Heart left ventricle (tissue), 16 donors: Measurements from ENCODE around the gene FLVCR1. TPM values are rescaled to one million over a fixed set of nuclear protein-coding genes. Genes with fewer than 3 reads are reported as not detected.

Experiments
- ATAC-seq, 4 donors: fragments of 200-7000 bp; cut with Tn5 transposase; one replicate each; pipeline ENCODE4 v1.9.1; 2020 to 2022; ENCODE audit warnings: moderate library complexity in 4 of 4, mild to moderate bottlenecking in 3 of 4, moderate number of reproducible peaks in 1 of 4
- DNase-seq, 5 donors: peaks; one replicate each; pipeline ENCODE4 v3.0.0-alpha.2; 2020
- H3K27ac ChIP-seq, 12 donors: fragments of 200-600 bp; sonication (generic) in 4 of 12; one replicate each; pipeline versions ENCODE4 v1.5.0 to v1.8.0; 2016 to 2022; ENCODE audit warnings: mild to moderate bottlenecking in 2 of 12
- H3K27me3 ChIP-seq, 9 donors: fragments of 200-600 bp; sonication (generic) in 2 of 9; one replicate each; pipeline versions ENCODE4 v1.5.1 to v1.8.0; 2016 to 2022; ENCODE audit warnings: mild to moderate bottlenecking in 3 of 9
- H3K36me3 ChIP-seq, 9 donors: fragments of 200-600 bp; sonication (generic) in 2 of 9; one replicate each; pipeline versions ENCODE4 v1.5.0 to v1.8.0; 2018 to 2022; ENCODE audit warnings: mild to moderate bottlenecking in 2 of 9
- H3K4me1 ChIP-seq, 12 donors: fragments of 200-600 bp; sonication (generic) in 4 of 12; one replicate each; pipeline versions ENCODE4 v1.5.0 to v1.8.0; 2016 to 2022; ENCODE audit warnings: mild to moderate bottlenecking in 3 of 12
- H3K4me3 ChIP-seq, 12 donors: fragments of 200-600 bp; sonication (generic) in 4 of 12; one replicate each; pipeline versions ENCODE4 v1.5.0 to v1.8.0; 2017 to 2022; ENCODE audit warnings: mild to moderate bottlenecking in 9 of 12, moderate library complexity in 4 of 12
- H3K9me3 ChIP-seq, 12 donors: fragments of 200-600 bp; sonication (generic) in 4 of 12; one replicate each; pipeline versions ENCODE4 v1.5.0 to v1.8.0; 2016 to 2022; ENCODE audit warnings: mild to moderate bottlenecking in 1 of 12
- POLR2A ChIP-seq, 2 donors: fragments of 450-650 bp; IDR thresholded peaks; one replicate each; pipeline ENCODE4 v1.6.1; 2017; ENCODE audit warnings: antibody characterized with exemption in 2 of 2, mild to moderate bottlenecking in 2 of 2, moderate library complexity in 2 of 2
- WGBS, 4 donors: extraction: QIAGEN DNeasy Blood & Tissue Kit in 2 of 4; methylation state at CpG; one replicate each; pipeline versions ENCODE4 v1.1.5 to v1.1.7; 2013 to 2018; 5-methylcytosine and 5-hydroxymethylcytosine counted together
- intact Hi-C, 10 donors: fragments of 100-400 bp; cut with DNase I; formaldehyde crosslinking; loops; one replicate each; pipeline versions ENCODE4 v1.11.1 to v1.14.2; 2022
- polyA plus RNA-seq, 2 donors: library from polyadenylated mRNA; stranded (reverse); fragments of 200-250 nt; gene quantifications; one replicate each; pipeline ENCODE4 v1.2.3, GENCODE V29; 2013
- total RNA-seq, 9 donors: library from RNA; depleted of rRNA in 2 of 9; stranded (reverse); fragments of >200 nt in 2 of 9; fragmentation: NEBNext Ultra II Directional in 3 of 9; extraction: Animal tissue kit (Norgen Biotek cat#: 25700) in 3 of 9; gene quantifications; one replicate each; pipeline versions ENCODE4 v1.1.0 to v1.2.4, GENCODE V29; 2016 to 2023
- TF ChIP-seq, protein P1 (sequence below), 12 donors: fragments of 200-600 bp; sonication (generic) in 4 of 12; IDR thresholded peaks; one replicate each; pipeline versions ENCODE4 v1.5.0 to v1.8.0; 2018 to 2022; ENCODE audit warnings: antibody characterized with exemption in 12 of 12, mild to moderate bottlenecking in 5 of 12
- donor health status: ischemic (EF 13 %, LVEDD 7.1; RV severe dilation, severe dysfunction).
- donor health status: healthy with polysubstance abuse.
- donor health status: DM: no; HTN: yes; CAD: no.
- donor health status: DM: no; HTN: no; CAD: no.
- donor health status: ischemic (EF 25% LVEDD 6.9; RV normal size, moderate dysfunction).
- donor health status: ischemic (EF 25% LVEDD 5.7; RV mildly dilated, moderate dysfunction).
- donor health status: healthy.
- donor health status: DM: yes; HTN: yes; CAD: no.
- donor health status: ischemic (EF 35%, LVEDD 5.7; RV mildly dilated, moderate dysfunction).
- donor health status: nonischemic (EF 11% LVEDD 7.7; RV severe dilation, severe dysfunction).
- donor health status: DM: yes; HTN: yes; CAD: no.
- donor health status: PGD.
- donor health status: ischemic (EF 29% LVEDD 5.4; RV normal size, mild dysfunction).
- donor health status: nonischemic (EF 23%, LVEDD 6.1; RV moderate dilation, normal function).

FLVCR1 gene
- total and polyA plus RNA-seq, 11 donors: 0.44 to 3.0 (median 2.4) TPM

DNA sequence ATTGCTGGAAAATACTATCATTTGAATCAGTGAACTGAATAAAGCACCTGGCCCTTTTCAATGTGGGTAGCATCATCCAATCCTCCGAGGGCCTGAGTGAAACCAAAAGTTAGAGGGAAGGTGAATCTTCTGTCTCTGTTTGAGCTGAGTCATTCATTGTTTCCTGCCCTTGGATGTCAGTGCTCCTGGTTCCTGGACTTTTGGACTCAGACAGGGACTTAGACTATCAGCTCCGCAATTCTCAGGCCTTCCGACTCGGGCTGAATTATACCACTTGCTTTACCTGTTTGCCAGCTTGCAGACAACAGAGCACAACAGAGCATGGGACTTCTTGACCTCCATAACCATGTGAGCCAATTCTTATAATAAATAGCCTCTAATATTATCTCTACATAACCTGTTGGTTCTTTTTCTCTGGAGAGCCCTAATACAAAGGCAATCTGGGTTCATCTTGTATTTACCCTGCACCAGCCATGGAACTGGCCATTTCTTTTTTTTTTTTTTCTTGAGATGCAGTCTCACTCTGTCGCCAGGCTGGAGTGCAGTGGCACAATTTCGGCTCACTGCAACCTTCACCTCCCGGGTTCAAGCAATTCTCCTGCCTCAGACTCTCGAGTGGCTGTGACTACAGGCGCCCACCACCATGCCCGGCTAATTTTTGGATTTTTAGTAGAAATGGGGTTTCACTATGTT, 73.1 kb downstream of the FLVCR1 start:
- TF ChIP-seq, protein P1, sequence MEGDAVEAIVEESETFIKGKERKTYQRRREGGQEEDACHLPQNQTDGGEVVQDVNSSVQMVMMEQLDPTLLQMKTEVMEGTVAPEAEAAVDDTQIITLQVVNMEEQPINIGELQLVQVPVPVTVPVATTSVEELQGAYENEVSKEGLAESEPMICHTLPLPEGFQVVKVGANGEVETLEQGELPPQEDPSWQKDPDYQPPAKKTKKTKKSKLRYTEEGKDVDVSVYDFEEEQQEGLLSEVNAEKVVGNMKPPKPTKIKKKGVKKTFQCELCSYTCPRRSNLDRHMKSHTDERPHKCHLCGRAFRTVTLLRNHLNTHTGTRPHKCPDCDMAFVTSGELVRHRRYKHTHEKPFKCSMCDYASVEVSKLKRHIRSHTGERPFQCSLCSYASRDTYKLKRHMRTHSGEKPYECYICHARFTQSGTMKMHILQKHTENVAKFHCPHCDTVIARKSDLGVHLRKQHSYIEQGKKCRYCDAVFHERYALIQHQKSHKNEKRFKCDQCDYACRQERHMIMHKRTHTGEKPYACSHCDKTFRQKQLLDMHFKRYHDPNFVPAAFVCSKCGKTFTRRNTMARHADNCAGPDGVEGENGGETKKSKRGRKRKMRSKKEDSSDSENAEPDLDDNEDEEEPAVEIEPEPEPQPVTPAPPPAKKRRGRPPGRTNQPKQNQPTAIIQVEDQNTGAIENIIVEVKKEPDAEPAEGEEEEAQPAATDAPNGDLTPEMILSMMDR (IDR thresholded peaks at IDR 0.05): no peak
- no peak for TF ChIP-seq POLR2A (IDR thresholded peaks at IDR 0.05)
- Histone ChIP-seq H3K9me3 (peaks cover 0 to 9% (median 0%) of the 10 kb centered on the region in 12 donors), H3K36me3 (no peaks in the 10 kb centered on the region), H3K27me3 (no peaks in the 10 kb centered on the region), H3K4me3 (no peak overlapping the region), H3K27ac (no peak overlapping the region), H3K4me1 (no peaks in the 10 kb centered on the region)
- DNase-seq: no peak
- intact Hi-C loops: no loop called here
- WGBS, 4 donors: 80 to 84% (median 83%) methylated on average over 10 of the region's 10 CpGs
- no peak for ATAC-seq

DNA sequence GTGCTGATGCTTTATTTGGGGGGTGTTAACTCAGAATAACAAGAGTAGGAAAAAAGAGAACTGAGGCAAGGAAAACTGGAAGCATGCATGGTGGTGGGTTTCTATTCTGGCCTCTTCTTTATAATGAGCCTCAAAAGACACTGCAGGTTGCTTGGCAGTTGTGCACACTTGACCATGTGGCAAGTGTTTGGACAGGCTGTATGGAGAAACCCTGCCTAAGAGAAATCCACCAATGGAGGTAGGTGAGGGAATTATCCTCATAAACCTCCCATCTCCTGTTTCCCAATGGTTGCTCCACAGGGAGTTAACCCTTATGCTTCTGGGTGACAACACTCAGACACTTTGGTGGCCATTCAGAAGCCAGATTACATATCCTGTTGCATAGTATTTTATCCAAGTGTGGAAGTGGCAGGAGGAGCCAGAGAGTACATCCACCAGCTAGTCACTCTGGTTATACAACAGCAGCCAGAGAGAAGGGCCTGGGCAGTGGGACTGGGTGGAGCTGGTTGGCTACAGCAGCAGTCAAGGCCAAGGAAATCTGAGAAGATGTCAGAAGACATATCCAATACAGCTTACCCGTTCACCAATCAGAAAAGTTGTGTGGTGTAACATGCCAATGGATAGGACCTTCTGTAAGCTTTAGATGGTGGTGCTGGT, 75.9 kb downstream of the FLVCR1 start:
- intact Hi-C loops: no loop called here
- no peaks in the 10 kb centered on the region for H3K4me1 ChIP-seq
- no peak overlapping the region for H3K4me3 ChIP-seq
- H3K27ac ChIP-seq: no peak overlapping the region
- TF ChIP-seq, protein P1 (IDR thresholded peaks at IDR 0.05): no peak
- no peak for TF ChIP-seq POLR2A (IDR thresholded peaks at IDR 0.05)
- 92 to 95% (median 93%) methylated on average over 1 of the region's 1 CpG for WGBS, 4 donors
- H3K36me3 ChIP-seq: no peaks in the 10 kb centered on the region
- H3K27me3 ChIP-seq: no peaks in the 10 kb centered on the region
- no peak for DNase-seq
- ATAC-seq: no peak
- peaks cover 0 to under 1% (median 0%) of the 10 kb centered on the region in 12 donors for H3K9me3 ChIP-seq

DNA sequence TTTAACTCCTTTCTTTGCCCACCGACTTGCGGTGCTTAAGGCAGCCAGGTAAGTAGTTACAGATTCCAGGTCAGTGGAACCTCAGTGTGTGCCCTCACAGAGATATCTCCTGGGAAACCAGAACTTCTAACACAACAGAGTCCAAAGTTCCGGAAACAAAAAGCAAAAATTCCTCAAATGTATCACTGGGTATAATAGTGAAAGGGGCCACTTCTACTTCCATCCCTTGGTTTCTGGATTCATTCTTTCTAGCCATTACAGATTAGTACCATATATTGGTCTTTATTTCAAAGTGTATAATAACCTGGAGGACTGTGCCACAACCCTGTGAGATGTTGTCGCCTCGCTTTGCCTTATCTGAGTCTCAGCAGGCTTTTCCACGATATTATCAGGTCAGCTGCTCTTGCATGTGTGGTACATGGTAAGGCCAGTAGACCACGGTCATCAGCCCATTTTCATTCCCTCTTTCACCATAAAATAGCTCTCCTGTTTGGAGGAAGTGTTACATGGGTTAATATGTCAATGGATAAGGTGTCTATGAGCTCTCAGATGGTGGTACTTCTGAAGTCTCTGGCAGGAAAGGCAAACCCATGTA, 77.4 kb downstream of the FLVCR1 start:
- peaks cover 0 to 15% (median 6%) of the 10 kb centered on the region in 12 donors for H3K9me3 ChIP-seq
- H3K36me3 ChIP-seq: no peaks in the 10 kb centered on the region
- H3K27me3 ChIP-seq: no peaks in the 10 kb centered on the region
- no peak overlapping the region for H3K4me3 ChIP-seq
- intact Hi-C loops: no loop called here
- no peaks in the 10 kb centered on the region for H3K4me1 ChIP-seq
- no peak overlapping the region for H3K27ac ChIP-seq
- TF ChIP-seq POLR2A (IDR thresholded peaks at IDR 0.05): no peak
- TF ChIP-seq, protein P1 (IDR thresholded peaks at IDR 0.05): no peak
- ATAC-seq (no peak), DNase-seq (no peak)
- 84 to 87% (median 86%) methylated on average over 7 of the region's 7 CpGs for WGBS, 4 donors

DNA sequence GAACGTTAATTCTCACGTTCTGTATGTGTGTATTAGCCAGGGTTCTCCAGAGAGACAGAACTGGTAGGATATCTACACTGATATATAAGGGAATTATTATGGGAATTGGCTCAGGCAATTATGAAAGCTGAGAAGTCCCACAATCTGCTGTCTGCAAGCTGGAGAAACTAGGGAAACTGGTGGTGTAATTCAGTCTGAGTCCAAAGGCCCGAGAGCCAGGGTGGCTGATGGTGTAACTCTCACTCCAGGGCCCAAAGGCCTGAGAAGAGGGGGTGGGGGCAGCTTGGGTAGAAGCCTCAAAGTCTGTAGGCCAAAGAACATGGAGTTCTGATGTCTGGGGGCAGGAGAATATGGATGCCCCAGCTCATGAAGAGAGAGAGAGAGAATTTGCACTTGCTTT, 79.0 kb downstream of the FLVCR1 start:
- Histone ChIP-seq H3K9me3 (peaks cover 0 to 20% (median 9%) of the 10 kb centered on the region in 12 donors), H3K4me3 (no peak overlapping the region), H3K27me3 (no peaks in the 10 kb centered on the region), H3K27ac (no peak overlapping the region), H3K36me3 (no peaks in the 10 kb centered on the region), H3K4me1 (no peaks in the 10 kb centered on the region)
- no peak for TF ChIP-seq POLR2A (IDR thresholded peaks at IDR 0.05)
- TF ChIP-seq, protein P1 (IDR thresholded peaks at IDR 0.05): no peak
- DNase-seq (no peak), ATAC-seq (no peak)
- intact Hi-C loops: no loop called here
- WGBS, 4 donors: 86 to 98% (median 91%) methylated on average over 3 of the region's 3 CpGs
